HG03575 (cell line): ENCODE measurements around the gene DNAH8.

ENCODE experiments used
- ATAC-seq: cut with Tn5 transposase; IDR thresholded peaks from one replicate; pipeline ENCODE4 v1.9.1; 2021; ENCODE audit not compliant: unreplicated experiment, insufficient number of reproducible peaks, low FRiP score; ENCODE audit errors: extremely low read depth

DNAH8 gene

DNA sequence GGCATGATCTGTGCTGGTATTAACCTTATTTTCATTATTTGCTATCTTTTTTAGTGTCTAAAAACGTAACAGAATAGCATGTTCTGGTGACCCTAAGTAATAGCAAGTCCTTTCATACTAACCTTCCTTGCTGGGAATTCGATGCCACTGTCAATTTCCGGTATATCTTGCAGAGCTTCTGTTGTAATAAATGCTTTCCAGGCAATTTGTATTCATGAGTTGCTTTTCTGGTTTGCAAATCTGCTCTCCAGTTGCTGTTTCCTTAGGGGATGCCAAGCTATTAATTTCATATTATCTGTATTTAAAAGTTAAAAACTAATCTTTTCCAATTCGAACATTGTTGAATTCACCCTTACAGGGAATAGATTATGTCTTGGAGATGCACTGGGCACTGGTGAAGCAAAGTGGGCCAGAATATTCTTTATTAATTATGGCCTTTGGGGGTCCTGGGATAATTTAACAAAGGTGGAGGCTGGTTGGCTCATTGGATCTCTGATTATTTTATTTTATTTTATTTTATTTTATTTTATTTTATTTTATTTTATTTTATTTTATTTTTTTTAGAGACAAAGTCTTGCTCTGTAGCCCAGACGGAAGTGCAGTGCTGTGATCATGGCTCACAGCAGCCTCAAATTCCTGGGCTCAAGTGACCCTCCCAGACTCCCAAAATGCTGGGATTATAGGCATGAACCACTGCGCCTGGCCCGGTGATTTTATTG lies 209.8 kb downstream of the DNAH8 start:
- no peak for ATAC-seq

DNA sequence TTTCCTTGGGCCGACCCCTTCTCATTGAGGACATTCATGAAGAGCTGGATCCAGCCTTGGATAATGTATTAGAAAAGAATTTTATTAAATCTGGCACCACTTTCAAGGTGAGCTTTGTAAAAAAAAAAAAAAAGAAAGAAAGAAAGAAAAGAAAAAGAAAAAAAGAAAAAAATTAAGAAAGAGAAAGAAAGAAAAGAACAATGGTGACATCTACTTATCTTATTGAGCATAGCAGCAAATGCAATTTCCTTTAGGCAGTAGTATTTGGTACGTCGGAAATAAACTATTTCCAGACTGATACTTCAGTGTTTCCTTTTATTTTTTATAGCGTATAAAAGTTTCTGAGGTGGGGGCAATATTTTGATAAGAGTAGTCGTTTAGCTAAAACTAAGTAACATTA lies 214.4 kb downstream of the DNAH8 start:
- ATAC-seq = no peak

GRCh38 chr6:38933426-38933825 lies 218.3 kb downstream of the DNAH8 start:
- ATAC-seq = no peak

- no peak for ATAC-seq
Measured at GRCh38 chr6:38935051-38935450, 219.9 kb downstream of the DNAH8 start.

DNA sequence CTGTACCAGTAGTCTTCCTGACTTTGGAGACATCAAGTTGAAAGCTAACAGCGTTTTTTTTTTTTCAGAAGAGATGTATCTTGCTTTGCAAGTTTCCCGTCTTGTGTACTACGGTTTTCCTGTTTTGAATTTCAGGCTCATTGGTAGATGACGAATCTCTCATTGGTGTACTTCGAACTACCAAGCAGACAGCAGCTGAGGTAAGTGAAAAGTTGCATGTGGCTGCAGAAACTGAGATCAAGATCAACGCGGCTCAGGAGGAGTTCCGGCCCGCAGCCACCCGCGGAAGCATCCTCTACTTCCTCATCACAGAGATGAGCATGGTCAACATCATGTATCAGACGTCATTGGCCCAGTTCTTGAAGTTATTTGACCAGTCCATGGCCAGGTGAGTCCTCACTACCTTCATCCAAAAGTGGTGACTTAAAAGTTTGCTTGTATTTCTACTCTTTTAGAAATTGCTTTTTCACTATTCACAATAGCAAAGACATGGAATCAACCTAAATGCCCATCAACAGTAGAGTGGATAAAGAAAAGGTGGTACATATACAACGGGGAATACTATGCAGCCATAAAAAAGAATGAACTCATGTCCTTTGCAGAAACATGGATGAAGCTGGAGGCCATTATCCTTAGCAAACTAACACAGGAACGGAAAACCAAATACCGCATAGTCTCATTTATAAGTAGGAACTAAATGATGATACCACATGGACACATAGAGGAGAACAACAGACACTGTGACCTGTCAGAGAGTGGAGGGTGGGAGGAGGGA lies 222.9 kb downstream of the DNAH8 start:
- no peak for ATAC-seq

DNA sequence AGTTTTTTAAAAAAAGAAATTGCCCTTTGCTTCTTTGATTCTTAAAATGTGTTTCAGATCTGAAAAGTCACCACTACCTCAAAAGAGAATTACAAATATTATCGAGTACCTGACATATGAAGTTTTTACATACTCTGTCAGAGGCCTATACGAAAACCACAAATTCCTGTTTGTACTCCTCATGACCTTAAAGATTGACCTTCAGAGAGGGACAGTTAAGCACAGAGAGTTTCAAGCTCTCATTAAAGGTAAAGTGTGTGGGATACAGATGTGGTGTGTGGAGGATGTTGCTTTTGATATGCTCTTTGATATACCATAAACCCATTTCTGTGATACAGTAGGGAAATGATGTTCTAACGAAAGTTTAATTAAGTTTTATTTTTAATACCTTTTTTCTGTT lies 223.6 kb downstream of the DNAH8 start:
- ATAC-seq = no peak

- ATAC-seq = no peak
Measured at GRCh38 chr6:38942442-38942841, 227.3 kb downstream of the DNAH8 start.

- no peak for ATAC-seq
Measured at GRCh38 chr6:38942965-38943364, 227.9 kb downstream of the DNAH8 start.

GRCh38 chr6:38943964-38944363 lies 228.9 kb downstream of the DNAH8 start:
- ATAC-seq = no peak

DNA sequence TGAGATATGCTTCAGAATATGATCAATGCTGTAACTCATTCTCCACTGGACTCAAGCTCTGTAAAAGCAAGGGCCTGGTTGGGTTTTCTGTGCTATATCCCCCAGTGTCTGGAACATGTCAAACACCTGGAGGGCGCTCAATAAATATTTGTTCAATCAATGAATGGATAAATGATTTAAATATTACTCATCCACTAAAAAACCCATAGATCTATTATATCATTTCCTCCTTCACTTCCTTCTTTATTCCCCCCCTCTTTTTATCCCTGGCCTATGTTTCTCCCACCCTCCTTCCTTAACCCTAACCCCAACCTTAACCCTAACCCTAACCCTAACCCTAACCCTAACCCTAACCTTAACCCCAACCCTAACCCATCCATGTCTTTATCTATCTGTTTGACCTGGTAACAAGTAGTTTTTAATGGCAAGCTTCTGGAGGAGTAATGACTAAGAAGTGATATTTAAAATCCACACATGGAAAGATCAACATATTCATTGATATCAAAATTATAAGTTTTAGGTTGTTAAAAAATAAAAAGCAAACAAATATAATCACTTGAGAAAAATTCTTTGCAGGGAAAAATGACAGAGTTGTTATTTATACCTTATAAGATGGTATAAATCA lies 229.7 kb downstream of the DNAH8 start:
- ATAC-seq = no peak

DNA sequence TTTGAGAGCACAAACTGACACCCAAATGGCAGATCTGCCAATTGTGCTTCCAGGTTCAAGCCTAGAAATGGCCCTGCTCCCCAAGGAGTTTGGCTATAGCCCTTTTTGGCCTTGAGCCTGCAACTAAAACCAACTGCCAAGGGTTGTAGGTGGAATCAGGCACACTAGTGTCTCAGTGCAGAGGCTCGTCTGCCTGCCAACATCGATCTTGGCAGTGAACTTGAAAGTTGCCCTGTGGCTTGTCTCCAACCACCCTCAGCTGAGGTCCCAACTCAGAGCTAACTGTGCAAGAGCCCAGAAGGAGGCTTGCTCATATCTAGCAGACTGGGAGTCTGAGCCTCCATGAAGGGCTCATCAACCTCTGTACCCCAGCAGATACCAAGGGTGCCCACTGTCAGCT lies 240.8 kb downstream of the DNAH8 start:
- ATAC-seq = no peak

DNA sequence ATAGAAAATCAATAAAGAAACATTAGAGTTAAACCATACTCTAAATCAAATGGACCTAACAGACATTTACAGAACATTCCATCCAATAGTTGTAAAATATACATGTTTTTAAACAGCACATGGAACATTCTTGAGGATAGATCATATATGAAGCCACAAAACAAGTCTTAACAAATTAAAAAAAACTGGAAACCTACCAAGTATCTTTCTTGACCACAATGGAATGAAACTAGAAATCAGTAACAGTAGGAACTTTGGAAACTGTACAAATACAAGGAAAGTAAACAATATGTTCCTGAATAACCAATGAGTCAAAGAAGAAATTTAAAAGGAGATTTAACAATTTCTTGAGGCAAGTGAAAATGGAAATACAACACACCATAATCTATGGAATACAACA lies 242.3 kb downstream of the DNAH8 start:
- no peak for ATAC-seq

DNA sequence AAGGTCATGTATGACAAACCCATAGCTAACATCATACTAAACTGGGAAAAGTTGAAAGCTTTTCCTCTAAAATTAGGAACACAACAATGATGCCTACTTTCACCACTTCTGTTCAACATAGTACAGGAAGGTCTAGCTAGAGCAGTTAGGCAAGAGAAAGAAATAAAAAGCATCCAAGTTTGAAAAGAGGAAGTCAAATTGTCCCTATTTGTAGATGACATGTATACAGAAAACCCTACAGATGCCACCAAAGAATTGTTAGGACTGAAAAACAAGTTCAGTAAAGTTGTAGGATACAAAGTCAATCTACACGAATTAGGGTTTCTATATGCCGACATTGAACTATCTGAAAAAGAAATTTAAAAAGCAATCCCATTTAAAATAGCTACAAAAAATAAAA lies 244.0 kb downstream of the DNAH8 start:
- ATAC-seq = no peak

DNA sequence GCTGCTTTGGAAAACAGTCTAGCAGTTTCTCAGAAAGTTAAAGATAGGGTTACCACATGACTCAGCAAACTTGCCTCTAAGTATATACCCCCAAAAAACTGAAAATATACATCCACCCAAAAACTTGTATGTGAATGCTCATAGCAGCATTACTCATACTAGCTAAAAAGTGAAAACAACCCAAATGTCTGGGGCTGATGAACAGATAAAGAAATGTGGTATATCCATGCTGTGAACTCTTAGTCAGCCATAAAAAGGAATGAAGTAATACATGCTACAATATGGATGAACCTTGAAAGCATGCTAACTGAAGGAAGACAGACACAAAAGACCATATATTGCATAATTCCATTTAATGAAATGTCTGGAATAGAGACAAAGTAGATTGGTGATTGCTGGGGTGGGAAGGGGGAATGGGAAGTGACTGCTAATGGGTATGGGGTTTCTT lies 253.6 kb downstream of the DNAH8 start:
- no peak for ATAC-seq

DNA sequence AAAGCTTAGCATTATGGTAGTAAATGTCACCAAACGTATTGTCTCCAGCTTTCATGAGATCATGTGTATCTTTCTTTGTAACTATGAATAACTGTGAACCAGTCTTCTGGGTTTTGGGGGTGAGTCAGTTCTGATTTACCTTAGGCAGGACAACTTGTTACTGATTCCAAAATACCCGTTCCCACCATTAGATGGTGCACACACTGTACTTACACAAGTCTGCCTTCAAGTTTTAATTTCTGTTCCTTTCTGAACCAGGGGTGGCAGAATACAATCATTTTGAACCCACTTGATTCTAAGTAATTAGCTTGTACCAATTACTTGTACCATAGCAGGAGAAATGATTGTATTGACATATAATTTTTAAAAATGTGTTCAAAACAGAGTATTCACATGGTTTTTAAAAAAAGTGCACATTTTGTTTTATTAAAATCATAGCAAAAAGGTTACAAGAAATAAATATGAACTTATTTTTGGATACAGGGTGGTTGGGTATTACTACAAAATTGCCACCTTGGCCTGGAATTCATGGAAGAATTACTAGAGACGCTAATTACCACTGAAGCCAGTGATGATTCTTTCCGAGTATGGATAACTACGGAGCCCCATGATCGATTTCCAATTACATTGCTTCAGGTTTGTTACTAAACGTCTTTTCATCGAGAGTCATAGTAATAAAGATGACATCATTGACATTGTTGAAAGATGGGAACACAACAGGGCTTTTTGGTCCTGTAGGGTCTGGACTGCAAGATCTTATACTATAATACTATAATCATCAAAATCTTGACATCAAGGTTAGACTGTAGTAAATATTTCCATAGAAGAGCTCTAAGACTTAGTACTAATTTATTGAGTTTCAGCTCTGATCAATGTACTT lies 258.3 kb downstream of the DNAH8 start:
- ATAC-seq = no peak

DNA sequence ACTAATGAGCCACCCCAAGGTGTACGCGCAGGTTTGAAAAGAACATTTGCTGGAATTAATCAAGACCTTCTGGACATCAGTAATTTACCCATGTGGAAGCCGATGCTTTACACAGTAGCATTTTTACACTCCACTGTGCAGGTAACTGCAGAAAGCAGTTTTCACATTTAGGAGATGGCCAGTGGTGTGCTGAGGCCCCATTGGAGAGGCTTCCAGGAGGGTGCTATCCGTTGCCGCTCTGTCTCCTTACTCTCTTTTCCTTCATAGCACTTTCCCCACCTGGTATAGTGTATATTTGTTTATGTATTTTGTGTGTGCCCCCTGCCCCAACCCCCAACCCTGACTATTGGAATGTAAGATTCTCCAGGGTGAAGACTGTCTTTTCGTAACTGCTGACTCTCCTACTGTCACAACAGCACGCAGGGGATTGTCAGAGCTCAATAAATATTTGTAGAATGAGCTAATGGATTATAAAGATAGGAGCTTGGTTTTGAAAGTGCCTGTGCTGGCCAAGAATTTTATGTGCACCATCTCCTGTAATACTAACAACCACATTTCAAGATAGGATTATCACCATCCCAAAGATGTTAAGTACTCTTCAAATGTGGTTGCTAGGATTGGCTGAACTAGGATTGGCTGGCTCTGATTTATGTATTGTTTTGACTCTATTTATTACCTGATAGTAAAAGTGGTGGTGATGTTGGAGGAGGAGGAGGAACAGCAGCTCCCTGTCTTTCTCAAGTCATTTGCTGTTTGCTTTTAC lies 259.5 kb downstream of the DNAH8 start:
- ATAC-seq = no peak

GRCh38 chr6:38975621-38976049 lies 260.5 kb downstream of the DNAH8 start:
- ATAC-seq = no peak

GRCh38 chr6:38976051-38976450 lies 260.9 kb downstream of the DNAH8 start:
- ATAC-seq = no peak
